ENCODE results near the gene YWHAG. TPM values are rescaled to one million over a fixed set of nuclear protein-coding genes. Genes with fewer than 3 reads are reported as not detected.
A peak's percentile ranks its signal among the peaks of the same experiment; 100 is the strongest.

The YWHAG gene
- polyA plus RNA-seq, 2 donors = 35.2 to 53.3 TPM

- Histone ChIP-seq H3K27ac (ENCODE audit: low read depth in 2 of 2, low read length in 1 of 2) (no peak overlapping the region), H3K4me1 (ENCODE audit: control insufficient read depth in 2 of 2, insufficient read depth in 2 of 2, low read length in 1 of 2) (peaks cover 0 to 3% of the 10 kb centered on the region in 2 donors), H3K4me3 (ENCODE audit: low read depth in 1 of 2, low read length in 2 of 2) (no peak overlapping the region), H3K36me3 (ENCODE audit: control insufficient read depth in 2 of 2, insufficient read depth in 2 of 2, low read length in 1 of 2) (peaks cover 16 to 19% of the 10 kb centered on the region in 2 donors), H3K9me3 (ENCODE audit: control insufficient read depth in 2 of 2, insufficient read depth in 1 of 2, low read depth in 1 of 2, low read length in 1 of 2) (no peaks in the 10 kb centered on the region), H3K27me3 (ENCODE audit: control insufficient read depth in 1 of 2, insufficient read depth in 2 of 2, low read length in 2 of 2) (no peaks in the 10 kb centered on the region)
- 84 to 93% methylated on average over 5 of the region's 5 CpGs for WGBS, 2 donors
Observed at GRCh38 chr7:76330673-76331072, 28.1 kb downstream of the YWHAG start.

- Histone ChIP-seq H3K4me1 (ENCODE audit: control insufficient read depth in 2 of 2, insufficient read depth in 2 of 2, low read length in 1 of 2) (peaks cover 0 to 3% of the 10 kb centered on the region in 2 donors), H3K27ac (ENCODE audit: low read depth in 2 of 2, low read length in 1 of 2) (no peak overlapping the region), H3K36me3 (ENCODE audit: control insufficient read depth in 2 of 2, insufficient read depth in 2 of 2, low read length in 1 of 2) (peaks cover 16 to 19% of the 10 kb centered on the region in 2 donors), H3K4me3 (ENCODE audit: low read depth in 1 of 2, low read length in 2 of 2) (no peak overlapping the region), H3K9me3 (ENCODE audit: control insufficient read depth in 2 of 2, insufficient read depth in 1 of 2, low read depth in 1 of 2, low read length in 1 of 2) (no peaks in the 10 kb centered on the region), H3K27me3 (ENCODE audit: control insufficient read depth in 1 of 2, insufficient read depth in 2 of 2, low read length in 2 of 2) (no peaks in the 10 kb centered on the region)
- WGBS, 2 donors = 70% methylated on average over 4 of the region's 4 CpGs
Observed at GRCh38 chr7:76330261-76330660, 28.5 kb downstream of the YWHAG start.

GRCh38 chr7:76329479-76329878 lies 29.3 kb downstream of the YWHAG start:
- peaks cover 0 to 3% of the 10 kb centered on the region in 2 donors for H3K4me1 ChIP-seq (ENCODE audit: control insufficient read depth in 2 of 2, insufficient read depth in 2 of 2, low read length in 1 of 2)
- WGBS, 2 donors = 93 to 94% methylated on average over 29 of the region's 29 CpGs
- no peaks in the 10 kb centered on the region for H3K27me3 ChIP-seq (ENCODE audit: control insufficient read depth in 1 of 2, insufficient read depth in 2 of 2, low read length in 2 of 2)
- H3K9me3 ChIP-seq (ENCODE audit: control insufficient read depth in 2 of 2, insufficient read depth in 1 of 2, low read depth in 1 of 2, low read length in 1 of 2) = no peaks in the 10 kb centered on the region
- H3K36me3 ChIP-seq (ENCODE audit: control insufficient read depth in 2 of 2, insufficient read depth in 2 of 2, low read length in 1 of 2) = peaks cover 16 to 23% of the 10 kb centered on the region in 2 donors
- H3K4me3 ChIP-seq (ENCODE audit: low read depth in 1 of 2, low read length in 2 of 2) = no peak overlapping the region
- H3K27ac ChIP-seq (ENCODE audit: low read depth in 2 of 2, low read length in 1 of 2) = no peak overlapping the region

- H3K27ac ChIP-seq (ENCODE audit: low read depth in 2 of 2, low read length in 1 of 2) = no peak overlapping the region
- no peaks in the 10 kb centered on the region for H3K27me3 ChIP-seq (ENCODE audit: control insufficient read depth in 1 of 2, insufficient read depth in 2 of 2, low read length in 2 of 2)
- no peaks in the 10 kb centered on the region for H3K9me3 ChIP-seq (ENCODE audit: control insufficient read depth in 2 of 2, insufficient read depth in 1 of 2, low read depth in 1 of 2, low read length in 1 of 2)
- H3K4me3 ChIP-seq (ENCODE audit: low read depth in 1 of 2, low read length in 2 of 2) = no peak overlapping the region
- H3K4me1 ChIP-seq (ENCODE audit: control insufficient read depth in 2 of 2, insufficient read depth in 2 of 2, low read length in 1 of 2) = no peaks in the 10 kb centered on the region
- peaks cover 16 to 23% of the 10 kb centered on the region in 2 donors for H3K36me3 ChIP-seq (ENCODE audit: control insufficient read depth in 2 of 2, insufficient read depth in 2 of 2, low read length in 1 of 2)
- WGBS, 2 donors = 80 to 82% methylated on average over 15 of the region's 15 CpGs
Observed at GRCh38 chr7:76328389-76328788, 30.4 kb downstream of the YWHAG start.

GRCh38 chr7:76327610-76328009 lies 31.2 kb downstream of the YWHAG start:
- Histone ChIP-seq H3K9me3 (ENCODE audit: control insufficient read depth in 2 of 2, insufficient read depth in 1 of 2, low read depth in 1 of 2, low read length in 1 of 2) (no peaks in the 10 kb centered on the region), H3K27ac (ENCODE audit: low read depth in 2 of 2, low read length in 1 of 2) (no peak overlapping the region), H3K4me3 (ENCODE audit: low read depth in 1 of 2, low read length in 2 of 2) (no peak overlapping the region), H3K36me3 (ENCODE audit: control insufficient read depth in 2 of 2, insufficient read depth in 2 of 2, low read length in 1 of 2) (peaks cover 16 to 23% of the 10 kb centered on the region in 2 donors), H3K27me3 (ENCODE audit: control insufficient read depth in 1 of 2, insufficient read depth in 2 of 2, low read length in 2 of 2) (no peaks in the 10 kb centered on the region), H3K4me1 (ENCODE audit: control insufficient read depth in 2 of 2, insufficient read depth in 2 of 2, low read length in 1 of 2) (no peaks in the 10 kb centered on the region)
- 43 to 48% methylated on average over 7 of the region's 7 CpGs for WGBS, 2 donors

GRCh38 chr7:76326646-76327233 lies 32.1 kb downstream of the YWHAG start:
- no peaks in the 10 kb centered on the region for H3K27me3 ChIP-seq (ENCODE audit: control insufficient read depth in 1 of 2, insufficient read depth in 2 of 2, low read length in 2 of 2)
- 55 to 63% methylated on average over 5 of the region's 5 CpGs for WGBS, 2 donors
- no peaks in the 10 kb centered on the region for H3K4me1 ChIP-seq (ENCODE audit: control insufficient read depth in 2 of 2, insufficient read depth in 2 of 2, low read length in 1 of 2)
- no peaks in the 10 kb centered on the region for H3K9me3 ChIP-seq (ENCODE audit: control insufficient read depth in 2 of 2, insufficient read depth in 1 of 2, low read depth in 1 of 2, low read length in 1 of 2)
- H3K4me3 ChIP-seq (ENCODE audit: low read depth in 1 of 2, low read length in 2 of 2) = no peak overlapping the region
- no peak overlapping the region for H3K27ac ChIP-seq (ENCODE audit: low read depth in 2 of 2, low read length in 1 of 2)
- H3K36me3 ChIP-seq (ENCODE audit: control insufficient read depth in 2 of 2, insufficient read depth in 2 of 2, low read length in 1 of 2) = peaks cover 16 to 20% of the 10 kb centered on the region in 2 donors

GRCh38 chr7:76325811-76326210 lies 33.0 kb downstream of the YWHAG start:
- Histone ChIP-seq H3K27ac (ENCODE audit: low read depth in 2 of 2, low read length in 1 of 2) (no peak overlapping the region), H3K9me3 (ENCODE audit: control insufficient read depth in 2 of 2, insufficient read depth in 1 of 2, low read depth in 1 of 2, low read length in 1 of 2) (no peaks in the 10 kb centered on the region), H3K36me3 (ENCODE audit: control insufficient read depth in 2 of 2, insufficient read depth in 2 of 2, low read length in 1 of 2) (peaks cover 16 to 20% of the 10 kb centered on the region in 2 donors), H3K27me3 (ENCODE audit: control insufficient read depth in 1 of 2, insufficient read depth in 2 of 2, low read length in 2 of 2) (no peaks in the 10 kb centered on the region), H3K4me1 (ENCODE audit: control insufficient read depth in 2 of 2, insufficient read depth in 2 of 2, low read length in 1 of 2) (no peaks in the 10 kb centered on the region), H3K4me3 (ENCODE audit: low read depth in 1 of 2, low read length in 2 of 2) (no peak overlapping the region)
- WGBS, 2 donors = 84 to 87% methylated on average over 5 of the region's 5 CpGs

- Histone ChIP-seq H3K4me3 (ENCODE audit: low read depth in 1 of 2, low read length in 2 of 2) (no peak overlapping the region), H3K27ac (ENCODE audit: low read depth in 2 of 2, low read length in 1 of 2) (no peak overlapping the region), H3K36me3 (ENCODE audit: control insufficient read depth in 2 of 2, insufficient read depth in 2 of 2, low read length in 1 of 2) (peaks cover 15 to 18% of the 10 kb centered on the region in 2 donors), H3K27me3 (ENCODE audit: control insufficient read depth in 1 of 2, insufficient read depth in 2 of 2, low read length in 2 of 2) (no peaks in the 10 kb centered on the region), H3K4me1 (ENCODE audit: control insufficient read depth in 2 of 2, insufficient read depth in 2 of 2, low read length in 1 of 2) (no peaks in the 10 kb centered on the region), H3K9me3 (ENCODE audit: control insufficient read depth in 2 of 2, insufficient read depth in 1 of 2, low read depth in 1 of 2, low read length in 1 of 2) (no peaks in the 10 kb centered on the region)
- 95 to 96% methylated on average over 11 of the region's 11 CpGs for WGBS, 2 donors
Observed at GRCh38 chr7:76325092-76325491, 33.7 kb downstream of the YWHAG start.

- 4 to 5% methylated on average over 25 of the region's 25 CpGs for WGBS, 2 donors
Observed at GRCh38 chr7:76318488-76319353, 40.1 kb downstream of the YWHAG start.

More at GRCh38 chr7:76318488-76319353, 40.1 kb downstream of the YWHAG start:
- Histone ChIP-seq H3K27ac (ENCODE audit: low read depth in 2 of 2, low read length in 1 of 2) (peak overlapping the region; percentile 98), H3K4me3 (ENCODE audit: low read depth in 1 of 2, low read length in 2 of 2) (peak overlapping the region; percentile 58 to 74), H3K36me3 (ENCODE audit: control insufficient read depth in 2 of 2, insufficient read depth in 2 of 2, low read length in 1 of 2) (no peaks in the 10 kb centered on the region), H3K4me1 (ENCODE audit: control insufficient read depth in 2 of 2, insufficient read depth in 2 of 2, low read length in 1 of 2) (peaks cover 0 to 4% of the 10 kb centered on the region in 2 donors), H3K27me3 (ENCODE audit: control insufficient read depth in 1 of 2, insufficient read depth in 2 of 2, low read length in 2 of 2) (no peaks in the 10 kb centered on the region), H3K9me3 (ENCODE audit: control insufficient read depth in 2 of 2, insufficient read depth in 1 of 2, low read depth in 1 of 2, low read length in 1 of 2) (no peaks in the 10 kb centered on the region)

Measured in esophagus (tissue), 2 donors.